COR-L47 (cell line): Measurements from ENCODE around the gene CBR3.
"Not testable (repeated sequence)": the region's sequence is repeated elsewhere in the genome, so short reads cannot be mapped to it uniquely, and the experiment has no call there.

ENCODE experiments used
- DNase-seq: peaks from one replicate; lab custom pipeline; 2025; lab: John Stamatoyannopoulos, UW

The CBR3 gene

GRCh38 chr21:36120304-36120888 is 14.5 kb upstream of the CBR3 start:
- no peak for DNase-seq

GRCh38 chr21:36122977-36123376 is 11.9 kb upstream of the CBR3 start:
- no peak for DNase-seq

- DNase-seq, result no peak
Measured at GRCh38 chr21:36124395-36124794, 10.5 kb upstream of the CBR3 start.

GRCh38 chr21:36125512-36126207 is 9.2 kb upstream of the CBR3 start:
- peak; percentile 27 for DNase-seq

- no peak for DNase-seq
Measured at GRCh38 chr21:36126208-36126565, 8.7 kb upstream of the CBR3 start.

GRCh38 chr21:36126621-36127110 is 8.2 kb upstream of the CBR3 start:
- DNase-seq, result no peak

- peak; percentile 33 for DNase-seq
Measured at GRCh38 chr21:36127250-36127904, 7.5 kb upstream of the CBR3 start.

- no peak for DNase-seq
Measured at GRCh38 chr21:36127977-36128376, 6.9 kb upstream of the CBR3 start.

- DNase-seq, result no peak
Measured at GRCh38 chr21:36129219-36129618, 5.7 kb upstream of the CBR3 start.

GRCh38 chr21:36130414-36130762 is 4.5 kb upstream of the CBR3 start:
- DNase-seq, result not testable (repeated sequence)

GRCh38 chr21:36130839-36131238 is 4.0 kb upstream of the CBR3 start:
- DNase-seq, result not testable (repeated sequence)

GRCh38 chr21:36132696-36133095 is 2.2 kb upstream of the CBR3 start:
- DNase-seq, result no peak

- DNase-seq, result peak; percentile 77
Measured at GRCh38 chr21:36135391-36136102, 668 bp downstream of the CBR3 start.

GRCh38 chr21:36139791-36140190 is 4.9 kb downstream of the CBR3 start:
- not testable (repeated sequence) for DNase-seq

- DNase-seq, result peak; percentile 99
Measured at GRCh38 chr21:36141513-36141925, 6.6 kb downstream of the CBR3 start.

- DNase-seq, result not testable (repeated sequence)
Measured at GRCh38 chr21:36144233-36144632, 9.4 kb downstream of the CBR3 start.

- no peak for DNase-seq
Measured at GRCh38 chr21:36145259-36145658, 10.4 kb downstream of the CBR3 start.

- no peak for DNase-seq
Measured at GRCh38 chr21:36147911-36148310, 13.0 kb downstream of the CBR3 start.

GRCh38 chr21:36148886-36149285 is 14.0 kb downstream of the CBR3 start:
- DNase-seq, result no peak

- DNase-seq, result no peak
Measured at GRCh38 chr21:36149788-36150711, 15.2 kb downstream of the CBR3 start.

- no peak for DNase-seq
Measured at GRCh38 chr21:36155603-36156338, 20.9 kb downstream of the CBR3 start.
